Tongue (tissue), 2 donors: ENCODE results near the gene CDK5. TPM values are rescaled to one million over a fixed set of nuclear protein-coding genes. Genes with fewer than 3 reads are reported as not detected.
"Not testable (repeated sequence)": the region's sequence is repeated elsewhere in the genome, so short reads cannot be mapped to it uniquely, and the experiment has no call there.

Experiments used
- DNase-seq: peaks from one replicate; pipeline ENCODE4 v3.0.0-alpha.2; 2015
- total RNA-seq: library from RNA; depleted of rRNA; stranded (reverse); fragments of >200 nt; gene quantifications from one replicate; pipeline ENCODE4 v1.2.3, GENCODE V29; 2014

CDK5 gene
- total RNA-seq, 1 donor from 2014 or later = 6.8 TPM

GRCh38 chr7:151056666-151057505, 811 bp downstream of the CDK5 start:
- no peak for DNase-seq

DNA sequence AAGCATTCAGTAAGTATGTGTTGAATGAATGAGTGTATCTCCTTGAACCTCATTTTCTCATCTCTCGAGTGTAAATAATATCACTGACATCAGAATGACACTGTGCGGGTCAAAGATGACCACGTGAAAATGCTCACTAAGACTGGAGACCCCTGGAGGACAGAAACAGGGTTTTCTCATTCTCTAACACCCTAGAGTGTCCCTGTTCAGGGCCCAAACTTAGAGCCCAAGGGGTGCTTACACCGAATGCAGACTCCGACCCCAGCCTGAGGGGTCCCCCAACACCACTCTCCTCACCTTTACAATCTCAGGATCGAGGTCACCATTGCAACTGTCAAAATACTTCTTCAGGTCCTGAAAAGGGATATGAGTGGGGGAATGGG, 1.4 kb downstream of the CDK5 start:
- DNase-seq = no peak

- DNase-seq = no peak
Observed at GRCh38 chr7:151053751-151054150, 3.9 kb downstream of the CDK5 start.

DNA sequence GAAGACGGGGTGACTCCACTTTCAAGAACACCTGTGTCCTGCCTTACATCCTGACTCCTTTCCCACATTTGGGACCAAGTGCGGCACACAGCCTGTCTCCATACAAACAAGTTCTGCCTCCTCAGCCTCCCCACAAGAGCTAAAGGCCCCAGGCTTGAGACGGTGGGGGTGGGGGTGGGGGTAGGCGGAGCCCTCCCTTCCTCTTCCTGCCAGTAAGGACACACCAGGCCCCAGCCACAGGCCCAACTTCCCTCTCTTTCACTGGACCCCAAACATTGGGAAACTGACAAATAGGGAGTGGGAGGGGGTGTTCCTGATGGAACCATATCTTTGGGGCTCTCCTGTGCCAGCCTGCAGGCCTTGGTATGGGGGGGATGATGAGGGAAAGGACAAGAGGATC, 4.6 kb downstream of the CDK5 start:
- DNase-seq = no peak

DNA sequence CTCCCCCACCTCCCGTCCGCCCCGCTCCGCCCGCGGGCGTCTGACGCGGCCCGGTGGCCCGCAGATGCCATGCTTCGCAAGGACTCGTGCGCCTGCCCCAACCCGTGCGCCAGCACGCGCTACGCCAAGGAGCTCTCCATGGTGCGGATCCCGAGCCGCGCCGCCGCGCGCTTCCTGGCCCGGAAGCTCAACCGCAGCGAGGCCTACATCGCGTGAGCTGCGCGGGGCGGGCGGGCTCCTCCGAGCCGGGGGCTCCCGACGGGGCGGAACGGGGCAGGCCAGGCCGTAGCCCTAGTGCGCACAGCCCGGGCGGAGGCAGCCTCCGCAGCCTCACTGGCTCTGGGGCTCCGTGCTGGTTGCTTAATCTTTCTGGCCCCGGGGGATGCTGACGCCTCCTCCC, 6.6 kb downstream of the CDK5 start:
- peak; percentile 85 for DNase-seq

- DNase-seq = no peak
Observed at GRCh38 chr7:151048911-151049463, 8.7 kb downstream of the CDK5 start.

DNA sequence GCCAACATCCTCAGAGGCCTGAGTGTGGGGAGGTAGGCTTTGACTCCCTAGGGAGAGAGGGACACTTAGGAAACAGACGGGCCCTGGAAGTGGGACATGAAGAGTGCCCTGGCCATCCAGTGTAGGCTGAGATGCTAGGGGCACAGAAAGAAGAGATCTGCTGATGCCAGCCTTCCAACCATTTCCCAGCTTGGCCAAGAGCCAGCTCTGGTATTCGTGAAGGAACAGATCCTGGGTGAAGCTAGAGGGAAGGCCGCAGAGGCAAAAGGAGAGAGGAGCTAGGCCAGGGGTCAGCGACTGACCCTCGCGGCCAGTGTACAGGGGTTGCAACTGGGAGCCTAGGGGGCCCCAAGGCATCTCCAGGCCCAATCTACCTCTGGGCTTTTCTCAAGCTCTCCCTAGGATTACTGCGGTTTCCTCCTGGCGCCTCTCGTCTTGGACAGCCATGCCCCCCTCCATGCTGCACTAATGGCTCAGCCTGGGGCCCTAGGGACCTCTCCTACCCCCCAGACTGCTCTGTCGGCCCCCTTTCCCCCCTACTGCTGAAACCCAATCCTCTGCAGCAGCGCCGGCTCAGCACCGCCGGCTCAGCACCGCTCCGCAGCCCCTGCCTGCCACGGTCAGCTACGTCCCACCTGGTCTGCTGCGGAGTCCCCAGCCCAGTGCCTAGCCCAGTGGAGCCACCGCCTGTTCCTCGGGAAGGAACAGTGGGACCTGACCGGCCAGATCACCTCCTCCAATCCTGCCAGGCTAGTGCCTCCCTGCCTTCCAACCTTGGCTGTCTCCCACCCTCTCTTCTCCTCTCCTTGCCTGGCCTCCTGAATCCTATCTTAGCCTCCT, 9.5 kb downstream of the CDK5 start, which contains the start of gene ASIC3:
Gene ASIC3, plus strand, starts transcription at position 556 of the 840 bp plus-strand sequence. CDS start 355 bp downstream, outside the sequence.
- DNase-seq = peak; percentile 56

GRCh38 chr7:151046603-151047573, 10.8 kb downstream of the CDK5 start:
- peak; percentile 86 for DNase-seq

GRCh38 chr7:151045967-151046366, 11.7 kb downstream of the CDK5 start:
- DNase-seq = no peak

DNA sequence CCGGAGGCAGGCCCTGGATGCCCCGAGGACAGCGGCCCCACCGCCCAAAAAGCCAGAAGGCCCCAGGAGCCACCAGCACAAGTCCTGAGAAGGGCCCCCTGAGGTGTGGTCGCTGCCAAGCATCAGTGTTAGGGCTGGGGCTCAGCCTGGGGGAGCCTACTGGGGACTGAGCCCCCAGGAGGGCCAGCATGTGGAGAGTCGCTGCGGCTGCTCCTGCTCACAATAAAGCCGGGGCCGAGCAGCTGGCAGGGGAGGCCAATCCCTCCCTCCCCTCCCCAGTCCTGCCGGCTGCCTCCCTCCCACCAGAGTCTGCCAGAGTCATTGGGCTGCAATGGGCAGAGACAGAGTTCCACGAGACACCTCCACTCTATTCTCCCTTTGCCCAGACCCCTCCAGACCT, 12.4 kb downstream of the CDK5 start:
- DNase-seq = peak; percentile 66

- DNase-seq = no peak
Observed at GRCh38 chr7:151043959-151044358, 13.7 kb downstream of the CDK5 start.

DNA sequence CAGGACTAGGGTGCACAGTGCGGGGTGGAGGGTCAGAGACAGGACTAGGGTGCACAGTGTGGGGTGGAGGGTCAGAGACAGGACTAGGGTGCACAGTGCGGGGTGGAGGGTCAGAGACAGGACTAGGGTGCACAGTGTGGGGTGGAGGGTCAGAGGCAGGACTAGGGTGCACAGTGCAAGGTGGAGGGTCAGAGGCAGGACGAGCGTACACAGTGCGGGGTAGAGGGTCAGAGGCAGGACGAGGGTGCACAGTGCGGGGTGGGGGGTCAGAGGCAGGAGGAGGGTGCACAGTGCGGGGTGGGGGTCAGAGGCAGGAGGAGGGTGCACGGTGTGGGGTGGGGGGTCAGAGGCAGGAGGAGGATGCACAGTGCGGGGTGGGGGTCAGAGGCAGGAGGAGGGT, 14.2 kb downstream of the CDK5 start:
- not testable (repeated sequence) for DNase-seq

- no peak for DNase-seq
Observed at GRCh38 chr7:151040616-151041375, 16.9 kb downstream of the CDK5 start.

- DNase-seq = no peak
Observed at GRCh38 chr7:151039850-151040548, 17.7 kb downstream of the CDK5 start.

- no peak for DNase-seq
Observed at GRCh38 chr7:151038951-151039849, 18.5 kb downstream of the CDK5 start.

- DNase-seq = no peak
Observed at GRCh38 chr7:151035902-151036301, 21.8 kb downstream of the CDK5 start.

GRCh38 chr7:151035026-151035717, 22.5 kb downstream of the CDK5 start:
- no peak for DNase-seq

DNA sequence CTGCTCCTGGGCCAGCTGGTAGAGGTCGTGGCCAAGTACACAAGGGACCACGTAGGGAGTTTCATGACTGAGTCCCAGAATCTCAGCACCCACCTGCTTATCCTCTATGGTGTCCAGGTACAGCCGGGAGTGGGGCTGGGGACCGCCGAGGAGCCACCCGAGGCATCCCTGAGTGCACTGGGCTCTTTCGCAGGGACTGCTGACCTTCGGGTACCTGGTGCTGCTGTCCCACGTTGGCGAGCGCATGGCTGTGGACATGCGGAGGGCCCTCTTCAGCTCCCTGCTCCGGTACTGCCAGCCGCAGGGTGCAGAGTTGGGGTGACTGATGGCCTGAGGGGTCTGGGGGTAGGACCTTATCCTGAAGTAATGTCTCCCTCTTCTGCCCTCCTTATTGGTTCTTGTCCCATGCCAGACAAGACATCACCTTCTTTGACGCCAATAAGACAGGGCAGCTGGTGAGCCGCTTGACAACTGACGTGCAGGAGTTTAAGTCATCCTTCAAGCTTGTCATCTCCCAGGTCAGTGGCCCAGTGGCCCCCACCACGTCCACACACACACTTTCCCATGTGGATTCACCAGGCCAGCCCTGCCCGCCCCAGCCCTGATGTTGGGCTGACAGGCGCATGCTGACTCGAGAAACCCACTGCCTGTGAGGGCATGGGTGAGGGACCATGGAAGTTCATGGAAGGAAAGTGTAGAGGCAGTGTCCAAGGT, 23.2 kb downstream of the CDK5 start:
- DNase-seq = no peak
